ENCODE results near the gene ACBD3.

Gene ACBD3

DNA sequence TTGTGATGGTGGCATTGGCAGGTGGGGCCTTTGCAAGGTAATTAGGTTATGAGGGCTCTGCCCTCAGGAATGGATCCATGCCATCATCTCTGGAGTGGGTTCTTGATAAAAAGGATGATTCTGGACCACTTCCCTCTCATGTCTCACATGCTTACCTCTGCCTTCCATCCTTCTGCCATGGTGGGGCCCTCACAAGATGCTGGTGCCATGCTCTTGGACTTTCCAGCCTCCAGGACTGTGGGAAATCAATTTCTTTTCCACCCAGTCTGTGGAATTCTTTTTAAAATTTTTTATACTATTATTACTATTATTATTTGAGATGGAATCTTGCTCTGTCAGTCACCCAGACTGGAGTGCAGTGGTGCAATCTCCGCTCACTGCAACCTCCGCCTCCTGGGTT lies 57.3 kb downstream of the ACBD3 start:
- no peaks in the 10 kb centered on the region for H3K27me3 ChIP-seq (ENCODE audit: control insufficient read depth, insufficient read depth, low read length)
- H3K9ac ChIP-seq (ENCODE audit: low read length) = no peak overlapping the region
- no peaks in the 10 kb centered on the region for H3K36me3 ChIP-seq (ENCODE audit: control insufficient read depth, insufficient read depth, low read length)
- peaks cover 77% of the 10 kb centered on the region for H3K4me1 ChIP-seq (ENCODE audit: control insufficient read depth, insufficient read depth, low read length)
- no peak overlapping the region for H3K4me3 ChIP-seq (ENCODE audit: low read length)
- no peaks in the 10 kb centered on the region for H3K9me3 ChIP-seq (ENCODE audit: control insufficient read depth, low read length)

DNA sequence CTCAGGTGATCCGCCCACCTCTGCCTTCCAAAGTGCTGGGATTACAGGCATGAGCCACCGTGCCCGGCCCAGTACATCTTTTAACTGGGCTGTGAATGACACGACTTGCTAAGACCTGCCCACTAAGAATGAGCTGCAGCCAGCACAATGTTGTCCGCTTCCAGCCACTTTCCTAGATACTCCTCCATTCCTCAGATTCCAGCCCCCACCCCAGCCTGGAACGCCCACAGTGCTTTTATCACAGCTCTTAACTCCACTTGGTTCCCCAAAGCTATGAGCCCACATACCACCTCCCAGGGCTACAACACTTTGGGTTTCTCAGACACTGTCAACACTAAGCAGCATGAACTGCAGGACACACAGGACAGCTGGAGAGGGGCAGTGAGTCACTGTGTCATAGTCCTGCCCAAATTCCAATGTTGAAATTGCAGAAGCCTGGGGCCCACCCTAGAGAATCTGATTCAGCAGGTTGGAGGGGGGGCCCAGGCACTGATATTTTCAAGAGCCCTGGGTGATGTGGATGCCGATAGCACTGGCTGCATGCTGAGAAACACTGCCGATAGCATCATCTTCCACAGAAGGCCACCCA lies 58.0 kb downstream of the ACBD3 start:
- Histone ChIP-seq H3K27me3 (ENCODE audit: control insufficient read depth, insufficient read depth, low read length) (no peaks in the 10 kb centered on the region), H3K4me1 (ENCODE audit: control insufficient read depth, insufficient read depth, low read length) (peaks cover 77% of the 10 kb centered on the region), H3K36me3 (ENCODE audit: control insufficient read depth, insufficient read depth, low read length) (no peaks in the 10 kb centered on the region), H3K9me3 (ENCODE audit: control insufficient read depth, low read length) (no peaks in the 10 kb centered on the region), H3K9ac (ENCODE audit: low read length) (peak overlapping the region; percentile 65), H3K4me3 (ENCODE audit: low read length) (no peak overlapping the region)

DNA sequence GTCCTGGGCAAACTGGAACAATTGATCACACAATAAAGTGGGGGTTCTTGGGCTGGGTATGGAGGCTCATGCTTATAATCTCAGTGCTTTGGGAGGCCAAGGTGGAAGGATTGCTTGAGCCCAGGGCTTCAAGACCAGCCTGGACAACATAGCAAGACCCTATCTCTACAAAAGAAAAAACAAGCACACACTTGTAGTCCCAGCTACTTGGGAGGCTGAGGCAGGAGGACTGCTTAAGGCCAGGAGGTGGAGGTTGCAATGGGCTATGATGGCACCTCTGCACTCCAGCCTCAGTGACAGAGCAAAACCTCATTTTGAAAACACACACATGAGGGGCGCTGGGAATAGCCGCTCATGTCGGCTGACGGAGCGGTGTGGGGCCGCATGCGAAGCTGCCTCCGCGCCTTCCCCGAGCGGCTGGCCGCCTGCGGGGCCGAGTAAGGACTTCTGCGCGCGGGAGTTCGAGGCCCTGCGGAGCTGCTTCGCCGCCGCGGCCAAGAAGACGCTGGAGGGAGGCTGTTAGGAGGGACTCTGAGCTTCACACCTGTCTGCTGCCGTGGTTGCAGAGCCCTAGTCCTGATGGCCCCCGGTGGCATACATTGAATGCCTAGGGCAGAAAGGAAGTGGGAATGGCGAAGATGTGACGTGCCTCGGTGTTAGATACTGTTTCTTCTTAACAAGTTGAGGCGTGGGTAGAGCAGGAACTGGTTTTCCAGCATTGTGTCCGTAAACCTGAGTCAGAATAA lies 59.5 kb downstream of the ACBD3 start:
- H3K9me3 ChIP-seq (ENCODE audit: control insufficient read depth, low read length) = no peaks in the 10 kb centered on the region
- H3K4me3 ChIP-seq (ENCODE audit: low read length) = no peak overlapping the region
- no peaks in the 10 kb centered on the region for H3K36me3 ChIP-seq (ENCODE audit: control insufficient read depth, insufficient read depth, low read length)
- peak overlapping the region; percentile 65 for H3K9ac ChIP-seq (ENCODE audit: low read length)
- H3K27me3 ChIP-seq (ENCODE audit: control insufficient read depth, insufficient read depth, low read length) = no peaks in the 10 kb centered on the region
- H3K4me1 ChIP-seq (ENCODE audit: control insufficient read depth, insufficient read depth, low read length) = peaks cover 72% of the 10 kb centered on the region

DNA sequence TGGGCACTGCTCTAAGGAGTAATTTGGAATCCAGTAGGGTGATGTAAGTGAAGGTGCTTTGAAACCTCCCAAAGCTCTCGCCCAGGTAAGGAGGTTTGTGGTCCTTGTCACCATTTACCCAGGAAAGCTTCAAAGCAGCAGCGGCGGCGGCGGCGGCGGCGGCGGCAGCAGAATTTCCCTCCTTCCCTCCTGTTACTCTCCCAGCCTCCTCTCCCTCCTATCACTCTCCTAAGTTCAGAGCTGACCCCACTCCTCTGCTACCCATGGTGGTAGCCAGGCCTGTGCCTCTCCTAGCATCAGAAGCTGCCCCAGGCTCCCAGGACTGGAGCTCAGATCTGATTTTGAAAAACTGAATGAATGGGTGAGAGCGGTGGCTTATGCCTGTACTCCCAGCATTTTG lies 60.7 kb downstream of the ACBD3 start:
- Histone ChIP-seq H3K9me3 (ENCODE audit: control insufficient read depth, low read length) (no peaks in the 10 kb centered on the region), H3K27me3 (ENCODE audit: control insufficient read depth, insufficient read depth, low read length) (no peaks in the 10 kb centered on the region), H3K9ac (ENCODE audit: low read length) (peak overlapping the region; percentile 82), H3K4me1 (ENCODE audit: control insufficient read depth, insufficient read depth, low read length) (peaks cover 70% of the 10 kb centered on the region), H3K4me3 (ENCODE audit: low read length) (no peak overlapping the region), H3K36me3 (ENCODE audit: control insufficient read depth, insufficient read depth, low read length) (no peaks in the 10 kb centered on the region)

- Histone ChIP-seq H3K36me3 (ENCODE audit: control insufficient read depth, insufficient read depth, low read length) (no peaks in the 10 kb centered on the region), H3K9me3 (ENCODE audit: control insufficient read depth, low read length) (no peaks in the 10 kb centered on the region), H3K9ac (ENCODE audit: low read length) (peak overlapping the region; percentile 82), H3K27me3 (ENCODE audit: control insufficient read depth, insufficient read depth, low read length) (no peaks in the 10 kb centered on the region), H3K4me3 (ENCODE audit: low read length) (peak overlapping the region; percentile 34), H3K4me1 (ENCODE audit: control insufficient read depth, insufficient read depth, low read length) (peaks cover 73% of the 10 kb centered on the region)
These were observed 61.4 kb downstream of the ACBD3 start for GRCh38 chr1:226125097-226125630.

DNA sequence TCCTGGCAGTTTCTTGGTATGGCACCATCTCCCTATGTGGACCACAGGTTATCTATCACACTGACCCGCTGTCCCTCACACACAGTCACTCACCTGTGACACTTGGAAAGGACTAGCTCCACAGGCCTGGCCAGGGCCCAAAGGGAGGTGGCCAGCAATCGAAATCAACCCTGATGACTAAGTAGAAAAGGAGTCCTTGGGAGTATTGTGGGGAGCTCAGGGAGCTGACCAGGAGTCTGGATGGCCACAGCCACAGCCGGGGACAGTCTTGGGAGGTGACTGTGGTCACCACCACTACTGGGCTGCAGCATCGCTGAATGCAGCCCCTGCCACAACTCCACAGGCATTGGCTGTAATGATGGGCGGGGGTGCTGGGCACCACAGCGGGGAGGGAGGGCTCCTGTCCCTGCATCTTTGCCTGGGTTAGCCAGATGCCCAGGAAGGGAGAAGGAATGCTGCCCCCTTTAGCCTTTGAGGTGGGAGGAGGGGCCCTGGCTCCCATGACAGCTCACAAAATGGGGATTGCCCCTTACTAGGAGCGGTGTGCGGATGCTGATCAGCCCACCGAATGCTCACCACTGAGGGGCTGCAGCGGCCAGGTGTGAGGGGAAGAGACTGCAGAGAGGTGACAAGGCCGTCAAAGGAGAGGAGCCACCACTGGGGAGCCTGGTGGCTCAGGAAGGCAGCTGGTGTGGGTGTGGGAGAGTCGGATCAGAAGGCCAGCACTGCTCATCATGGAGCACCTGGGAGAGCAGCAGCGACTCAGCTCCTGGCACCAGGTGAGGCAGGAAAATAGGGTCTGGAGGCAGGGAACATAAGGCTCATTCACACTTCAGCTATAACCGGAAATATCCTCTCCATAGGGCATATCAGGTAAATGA lies 62.7 kb downstream of the ACBD3 start:
- no peaks in the 10 kb centered on the region for H3K9me3 ChIP-seq (ENCODE audit: control insufficient read depth, low read length)
- H3K27me3 ChIP-seq (ENCODE audit: control insufficient read depth, insufficient read depth, low read length) = no peaks in the 10 kb centered on the region
- peaks cover 66% of the 10 kb centered on the region for H3K4me1 ChIP-seq (ENCODE audit: control insufficient read depth, insufficient read depth, low read length)
- peak overlapping the region; percentile 12 for H3K4me3 ChIP-seq (ENCODE audit: low read length)
- peak overlapping the region; percentile 82 for H3K9ac ChIP-seq (ENCODE audit: low read length)
- no peaks in the 10 kb centered on the region for H3K36me3 ChIP-seq (ENCODE audit: control insufficient read depth, insufficient read depth, low read length)

DNA sequence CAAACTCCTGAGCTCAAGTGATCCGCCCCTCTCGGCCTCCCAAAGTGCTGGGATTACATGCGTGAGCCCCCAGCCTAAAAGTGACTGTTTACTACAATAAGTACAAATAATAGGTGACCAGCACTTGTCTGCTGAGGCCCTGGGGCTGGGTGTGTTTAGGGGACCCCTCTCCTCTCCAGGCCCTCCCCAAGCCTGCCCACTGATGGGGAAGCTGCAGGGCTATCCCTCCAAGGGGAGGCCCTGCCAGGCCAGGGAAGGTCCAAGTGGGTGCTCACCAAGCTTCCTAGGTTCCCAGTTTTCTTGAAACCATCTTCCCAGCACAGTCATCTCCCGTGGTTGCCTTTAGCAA lies 63.4 kb downstream of the ACBD3 start:
- Histone ChIP-seq H3K36me3 (ENCODE audit: control insufficient read depth, insufficient read depth, low read length) (no peaks in the 10 kb centered on the region), H3K4me1 (ENCODE audit: control insufficient read depth, insufficient read depth, low read length) (peaks cover 59% of the 10 kb centered on the region), H3K27me3 (ENCODE audit: control insufficient read depth, insufficient read depth, low read length) (peaks cover 5% of the 10 kb centered on the region), H3K9me3 (ENCODE audit: control insufficient read depth, low read length) (no peaks in the 10 kb centered on the region), H3K4me3 (ENCODE audit: low read length) (peak overlapping the region; percentile 12), H3K9ac (ENCODE audit: low read length) (peak overlapping the region; percentile 82)

GRCh38 chr1:226121587-226122400 lies 64.7 kb downstream of the ACBD3 start:
- no peaks in the 10 kb centered on the region for H3K9me3 ChIP-seq (ENCODE audit: control insufficient read depth, low read length)
- peak overlapping the region; percentile 82 for H3K9ac ChIP-seq (ENCODE audit: low read length)
- H3K36me3 ChIP-seq (ENCODE audit: control insufficient read depth, insufficient read depth, low read length) = no peaks in the 10 kb centered on the region
- H3K4me1 ChIP-seq (ENCODE audit: control insufficient read depth, insufficient read depth, low read length) = peaks cover 47% of the 10 kb centered on the region
- peaks cover 5% of the 10 kb centered on the region for H3K27me3 ChIP-seq (ENCODE audit: control insufficient read depth, insufficient read depth, low read length)
- H3K4me3 ChIP-seq (ENCODE audit: low read length) = peak overlapping the region; percentile 9

- Histone ChIP-seq H3K4me3 (ENCODE audit: low read length) (no peak overlapping the region), H3K4me1 (ENCODE audit: control insufficient read depth, insufficient read depth, low read length) (peaks cover 43% of the 10 kb centered on the region), H3K9me3 (ENCODE audit: control insufficient read depth, low read length) (no peaks in the 10 kb centered on the region), H3K36me3 (ENCODE audit: control insufficient read depth, insufficient read depth, low read length) (no peaks in the 10 kb centered on the region), H3K27me3 (ENCODE audit: control insufficient read depth, insufficient read depth, low read length) (peaks cover 5% of the 10 kb centered on the region), H3K9ac (ENCODE audit: low read length) (peak overlapping the region; percentile 82)
These were observed 65.4 kb downstream of the ACBD3 start for GRCh38 chr1:226121049-226121586.

DNA sequence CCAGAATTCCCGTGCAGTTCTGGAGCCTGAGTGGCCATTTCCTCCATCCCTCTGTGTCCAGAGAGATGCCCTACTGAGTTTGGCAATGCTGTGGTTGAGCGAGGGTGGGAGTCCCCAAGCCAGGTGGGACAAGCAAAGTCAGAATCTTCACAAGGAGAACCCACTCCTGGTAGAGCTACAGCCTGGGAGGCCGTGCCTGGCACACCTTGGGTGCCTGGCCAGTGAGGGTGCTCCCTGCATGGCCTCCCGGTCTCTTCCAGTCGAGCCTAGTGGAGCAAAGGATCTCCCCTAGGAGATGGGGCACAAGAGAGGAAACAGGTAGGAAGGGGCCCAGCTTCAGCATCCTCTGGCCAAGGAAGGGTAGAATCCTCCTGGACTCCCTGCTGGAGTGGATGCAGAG lies 66.1 kb downstream of the ACBD3 start:
- Histone ChIP-seq H3K9me3 (ENCODE audit: control insufficient read depth, low read length) (no peaks in the 10 kb centered on the region), H3K4me1 (ENCODE audit: control insufficient read depth, insufficient read depth, low read length) (peaks cover 37% of the 10 kb centered on the region), H3K9ac (ENCODE audit: low read length) (no peak overlapping the region), H3K4me3 (ENCODE audit: low read length) (no peak overlapping the region), H3K27me3 (ENCODE audit: control insufficient read depth, insufficient read depth, low read length) (peaks cover 5% of the 10 kb centered on the region), H3K36me3 (ENCODE audit: control insufficient read depth, insufficient read depth, low read length) (no peaks in the 10 kb centered on the region)

DNA sequence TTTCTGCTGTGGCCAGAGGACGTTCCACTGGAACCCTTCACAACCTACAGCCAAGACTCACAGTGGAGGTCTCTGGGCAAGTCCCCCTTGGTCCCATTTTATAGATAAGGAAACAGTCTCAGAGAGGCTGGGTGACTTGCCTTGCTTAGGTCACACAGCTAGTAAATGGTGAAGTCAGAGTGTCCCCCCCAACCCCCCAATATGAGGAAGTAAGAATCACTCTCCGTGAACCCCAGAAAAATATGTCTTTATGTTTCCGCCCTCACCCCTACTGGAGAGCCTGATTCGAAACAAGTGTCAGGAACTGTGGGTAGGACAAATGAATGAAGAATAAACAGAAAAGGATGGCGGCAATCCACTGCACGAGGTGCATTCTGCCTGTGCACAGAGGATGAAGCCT lies 67.4 kb downstream of the ACBD3 start:
- Histone ChIP-seq H3K9ac (ENCODE audit: low read length) (no peak overlapping the region), H3K27me3 (ENCODE audit: control insufficient read depth, insufficient read depth, low read length) (peaks cover 5% of the 10 kb centered on the region), H3K9me3 (ENCODE audit: control insufficient read depth, low read length) (no peaks in the 10 kb centered on the region), H3K4me3 (ENCODE audit: low read length) (no peak overlapping the region), H3K4me1 (ENCODE audit: control insufficient read depth, insufficient read depth, low read length) (peaks cover 24% of the 10 kb centered on the region), H3K36me3 (ENCODE audit: control insufficient read depth, insufficient read depth, low read length) (no peaks in the 10 kb centered on the region)
